Tibial artery (tissue), 4 donors: ENCODE data around the gene DGKI.

Experiments used
- DNase-seq, 2 donors: peaks; one replicate each; pipeline ENCODE4 v3.0.0-alpha.2; 2019
- H3K27ac ChIP-seq, 2 donors: fragments of 200-600 bp; sonication (generic) in 1 of 2; 1 replicate in 1 of 2; 2 replicates in 1 of 2; pipeline ENCODE4 v1.5.1; 2018 to 2019; ENCODE audit warnings: mild to moderate bottlenecking in 1 of 2
- H3K27me3 ChIP-seq, 2 donors: fragments of 200-600 bp; sonication (generic) in 1 of 2; one replicate each; pipeline versions ENCODE4 v1.5.1 to v1.6.0; 2016 to 2019
- H3K36me3 ChIP-seq, 3 donors: fragments of 200-600 bp; sonication (generic) in 2 of 3; one replicate each; pipeline ENCODE4 v1.5.1; 2016 to 2019; ENCODE audit warnings: mild to moderate bottlenecking in 2 of 3
- H3K4me1 ChIP-seq, 4 donors: fragments of 200-600 bp; sonication (generic) in 2 of 4; 1 replicate in 3 of 4; 2 replicates in 1 of 4; pipeline ENCODE4 v1.5.1; 2016 to 2019
- H3K4me3 ChIP-seq, 2 donors: fragments of 200-600 bp; sonication (generic) in 1 of 2; 1 replicate in 1 of 2; 2 replicates in 1 of 2; pipeline ENCODE4 v1.5.1; 2018 to 2019; ENCODE audit warnings: mild to moderate bottlenecking in 2 of 2
- H3K9me3 ChIP-seq, 3 donors: fragments of 200-600 bp; sonication (generic) in 1 of 3; one replicate each; pipeline ENCODE4 v1.5.1; 2016 to 2019
- intact Hi-C: fragments of 100-400 bp; cut with DNase I; formaldehyde crosslinking; loops from one replicate; pipeline ENCODE4 v1.15.0; 2023; ENCODE audit warnings: low total_unique reads
- TF ChIP-seq, protein P1 (sequence below), 2 experiments: fragments of 200-600 bp in 1 of 2; fragments of 450-650 bp in 1 of 2; IDR thresholded peaks; one replicate each; pipeline ENCODE4 v1.5.1; 2017 to 2019; ENCODE audit warnings: antibody characterized with exemption in 2 of 2, mild to moderate bottlenecking in 1 of 2, moderate library complexity in 1 of 2

DGKI gene

GRCh38 chr7:137681657-137682562 is 164.9 kb downstream of the DGKI start:
- intact Hi-C loops: no loop called here
- no peak for DNase-seq
- no peaks in the 10 kb centered on the region for H3K36me3 ChIP-seq
- no peak overlapping the region for H3K4me3 ChIP-seq
- no peaks in the 10 kb centered on the region for H3K9me3 ChIP-seq
- TF ChIP-seq, protein P1, sequence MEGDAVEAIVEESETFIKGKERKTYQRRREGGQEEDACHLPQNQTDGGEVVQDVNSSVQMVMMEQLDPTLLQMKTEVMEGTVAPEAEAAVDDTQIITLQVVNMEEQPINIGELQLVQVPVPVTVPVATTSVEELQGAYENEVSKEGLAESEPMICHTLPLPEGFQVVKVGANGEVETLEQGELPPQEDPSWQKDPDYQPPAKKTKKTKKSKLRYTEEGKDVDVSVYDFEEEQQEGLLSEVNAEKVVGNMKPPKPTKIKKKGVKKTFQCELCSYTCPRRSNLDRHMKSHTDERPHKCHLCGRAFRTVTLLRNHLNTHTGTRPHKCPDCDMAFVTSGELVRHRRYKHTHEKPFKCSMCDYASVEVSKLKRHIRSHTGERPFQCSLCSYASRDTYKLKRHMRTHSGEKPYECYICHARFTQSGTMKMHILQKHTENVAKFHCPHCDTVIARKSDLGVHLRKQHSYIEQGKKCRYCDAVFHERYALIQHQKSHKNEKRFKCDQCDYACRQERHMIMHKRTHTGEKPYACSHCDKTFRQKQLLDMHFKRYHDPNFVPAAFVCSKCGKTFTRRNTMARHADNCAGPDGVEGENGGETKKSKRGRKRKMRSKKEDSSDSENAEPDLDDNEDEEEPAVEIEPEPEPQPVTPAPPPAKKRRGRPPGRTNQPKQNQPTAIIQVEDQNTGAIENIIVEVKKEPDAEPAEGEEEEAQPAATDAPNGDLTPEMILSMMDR (IDR thresholded peaks at IDR 0.05): no peak
- H3K4me1 ChIP-seq: no peaks in the 10 kb centered on the region
- H3K27ac ChIP-seq: no peak overlapping the region
- no peaks in the 10 kb centered on the region for H3K27me3 ChIP-seq

DNA sequence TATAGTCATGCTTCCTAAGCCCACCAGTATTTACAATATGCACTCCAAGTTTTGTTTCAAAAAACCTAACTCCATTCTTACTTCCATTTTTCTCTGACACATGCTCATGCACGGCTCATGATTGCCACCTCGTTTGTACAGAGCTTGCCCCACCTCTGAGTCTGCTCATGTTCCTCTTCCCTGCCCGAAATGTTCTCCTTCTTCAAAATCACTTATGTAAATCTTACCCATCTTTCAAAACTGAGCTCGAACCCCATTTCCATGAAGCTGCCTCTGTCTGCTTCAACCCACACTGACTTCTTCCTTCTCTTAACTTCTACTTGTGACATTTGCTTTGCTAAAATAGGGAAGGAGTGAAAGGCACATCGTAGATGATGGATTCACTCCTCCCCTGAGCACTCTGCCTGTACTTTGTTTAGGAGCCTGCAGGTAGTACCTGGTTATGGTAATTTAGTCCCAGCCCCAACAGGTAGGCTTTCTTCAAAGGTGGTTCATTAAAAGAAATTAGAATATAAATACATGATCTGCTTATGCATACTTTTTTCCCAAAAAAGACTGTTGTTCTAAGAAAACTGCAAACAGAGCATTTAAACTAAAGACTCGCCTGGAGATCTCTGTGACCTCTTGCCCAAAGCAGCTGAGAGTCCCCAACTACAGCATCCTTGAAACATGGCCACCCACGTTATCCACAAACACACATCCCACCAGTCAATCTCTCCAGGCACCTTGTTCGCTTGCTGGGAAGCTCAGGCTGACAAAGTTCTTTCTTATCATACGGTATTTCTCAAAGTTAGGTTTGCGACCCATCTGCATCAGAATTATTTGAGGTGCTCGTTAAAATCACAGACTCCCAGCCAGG is 172.0 kb downstream of the DGKI start:
- Histone ChIP-seq H3K27me3 (no peaks in the 10 kb centered on the region), H3K27ac (no peak overlapping the region), H3K9me3 (no peaks in the 10 kb centered on the region), H3K36me3 (no peaks in the 10 kb centered on the region), H3K4me1 (no peaks in the 10 kb centered on the region), H3K4me3 (no peak overlapping the region)
- no peak for DNase-seq
- intact Hi-C loops: no loop called here
- TF ChIP-seq, protein P1 (IDR thresholded peaks at IDR 0.05): no peak

GRCh38 chr7:137674048-137674447 is 172.7 kb downstream of the DGKI start:
- no peaks in the 10 kb centered on the region for H3K27me3 ChIP-seq
- TF ChIP-seq, protein P1 (IDR thresholded peaks at IDR 0.05): no peak
- no peak overlapping the region for H3K27ac ChIP-seq
- no peaks in the 10 kb centered on the region for H3K4me1 ChIP-seq
- DNase-seq: no peak
- H3K36me3 ChIP-seq: no peaks in the 10 kb centered on the region
- H3K4me3 ChIP-seq: no peak overlapping the region
- intact Hi-C loops: no loop called here
- H3K9me3 ChIP-seq: no peaks in the 10 kb centered on the region

GRCh38 chr7:137671920-137672319 is 174.9 kb downstream of the DGKI start:
- TF ChIP-seq, protein P1 (IDR thresholded peaks at IDR 0.05): no peak
- H3K27me3 ChIP-seq: no peaks in the 10 kb centered on the region
- no peak overlapping the region for H3K27ac ChIP-seq
- H3K9me3 ChIP-seq: no peaks in the 10 kb centered on the region
- intact Hi-C loops: no loop called here
- no peaks in the 10 kb centered on the region for H3K36me3 ChIP-seq
- no peaks in the 10 kb centered on the region for H3K4me1 ChIP-seq
- H3K4me3 ChIP-seq: no peak overlapping the region
- no peak for DNase-seq

GRCh38 chr7:137670222-137671064 is 176.3 kb downstream of the DGKI start:
- H3K36me3 ChIP-seq: no peaks in the 10 kb centered on the region
- H3K27me3 ChIP-seq: no peaks in the 10 kb centered on the region
- DNase-seq: no peak
- no peaks in the 10 kb centered on the region for H3K9me3 ChIP-seq
- TF ChIP-seq, protein P1 (IDR thresholded peaks at IDR 0.05): no peak
- no peaks in the 10 kb centered on the region for H3K4me1 ChIP-seq
- intact Hi-C loops: no loop called here
- no peak overlapping the region for H3K4me3 ChIP-seq
- no peak overlapping the region for H3K27ac ChIP-seq
